Stimulated activated CD8-positive, alpha-beta memory T cell treated with anti-CD3 and anti-CD28 coated beads, Interleukin-15, amount 100 ng/mL, for 24 hours (primary cell): Measurements from ENCODE around the gene SCNN1B.
"Not testable (repeated sequence)": the region's sequence is repeated elsewhere in the genome, so short reads cannot be mapped to it uniquely, and the experiment has no call there.

Source experiments
- DNase-seq: peaks from one replicate; pipeline ENCODE4 v3.0.0-alpha.2; 2020; ENCODE audit warnings: low read depth

Gene SCNN1B

GRCh38 chr16:23288726-23289512 lies 13.2 kb upstream of the SCNN1B start:
- DNase-seq, result no peak

GRCh38 chr16:23290189-23291062 lies 11.7 kb upstream of the SCNN1B start:
- no peak for DNase-seq

GRCh38 chr16:23293016-23293415 lies 9.1 kb upstream of the SCNN1B start:
- no peak for DNase-seq

GRCh38 chr16:23294260-23294659 lies 7.8 kb upstream of the SCNN1B start:
- DNase-seq, result no peak

- no peak for DNase-seq
Observed at GRCh38 chr16:23296994-23297393, 5.1 kb upstream of the SCNN1B start.

- DNase-seq, result no peak
Observed at GRCh38 chr16:23298290-23298915, 3.7 kb upstream of the SCNN1B start.

- not testable (repeated sequence) for DNase-seq
Observed at GRCh38 chr16:23299815-23300214, 2.3 kb upstream of the SCNN1B start.

GRCh38 chr16:23301251-23302044 lies 654 bp upstream of the SCNN1B start:
- no peak for DNase-seq

- no peak for DNase-seq
Observed at GRCh38 chr16:23303685-23304084, 1.6 kb downstream of the SCNN1B start.

GRCh38 chr16:23304620-23305019 lies 2.5 kb downstream of the SCNN1B start:
- no peak for DNase-seq

- no peak for DNase-seq
Observed at GRCh38 chr16:23306199-23307100, 4.3 kb downstream of the SCNN1B start.

- no peak for DNase-seq
Observed at GRCh38 chr16:23310217-23310616, 8.1 kb downstream of the SCNN1B start.

- no peak for DNase-seq
Observed at GRCh38 chr16:23310744-23311143, 8.6 kb downstream of the SCNN1B start.

- no peak for DNase-seq
Observed at GRCh38 chr16:23316232-23316631, 14.1 kb downstream of the SCNN1B start.

- DNase-seq, result no peak
Observed at GRCh38 chr16:23316634-23317265, 14.6 kb downstream of the SCNN1B start.

GRCh38 chr16:23317266-23317661 lies 15.2 kb downstream of the SCNN1B start:
- DNase-seq, result no peak

GRCh38 chr16:23317751-23318150 lies 15.6 kb downstream of the SCNN1B start:
- DNase-seq, result no peak

GRCh38 chr16:23318639-23319038 lies 16.5 kb downstream of the SCNN1B start:
- no peak for DNase-seq

- no peak for DNase-seq
Observed at GRCh38 chr16:23319861-23320615, 17.9 kb downstream of the SCNN1B start.

GRCh38 chr16:23320693-23321092 lies 18.6 kb downstream of the SCNN1B start:
- DNase-seq, result no peak
